Measurements from ENCODE around the gene RAB3C.
"Not testable (repeated sequence)": the region's sequence is repeated elsewhere in the genome, so short reads cannot be mapped to it uniquely, and the experiment has no call there.

Gene RAB3C

DNA sequence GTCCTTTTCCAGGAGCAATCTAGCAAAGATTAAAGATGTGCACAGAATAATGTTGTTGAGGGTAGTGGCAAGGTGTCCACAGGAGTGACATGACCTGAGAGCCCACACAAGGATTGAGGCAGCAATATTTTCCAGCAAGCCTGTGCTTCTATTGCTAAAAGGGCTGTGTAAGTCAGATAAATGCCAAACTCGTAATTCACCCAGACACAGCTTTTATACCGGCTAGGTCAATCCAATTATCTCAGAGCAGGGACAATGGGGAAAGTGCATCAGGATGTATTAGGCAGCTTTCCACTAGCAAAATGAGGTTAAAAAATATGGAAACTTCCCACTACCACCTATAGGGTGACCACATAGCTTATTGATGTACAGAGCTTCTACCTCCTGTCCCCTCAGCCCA is 34.8 kb upstream of the RAB3C start:
- DNase-seq (ENCODE audit: extremely low spot score) = no peak
- ChIA-PET POLR2A (no interaction called here), CTCF (no interaction called here)

DNA sequence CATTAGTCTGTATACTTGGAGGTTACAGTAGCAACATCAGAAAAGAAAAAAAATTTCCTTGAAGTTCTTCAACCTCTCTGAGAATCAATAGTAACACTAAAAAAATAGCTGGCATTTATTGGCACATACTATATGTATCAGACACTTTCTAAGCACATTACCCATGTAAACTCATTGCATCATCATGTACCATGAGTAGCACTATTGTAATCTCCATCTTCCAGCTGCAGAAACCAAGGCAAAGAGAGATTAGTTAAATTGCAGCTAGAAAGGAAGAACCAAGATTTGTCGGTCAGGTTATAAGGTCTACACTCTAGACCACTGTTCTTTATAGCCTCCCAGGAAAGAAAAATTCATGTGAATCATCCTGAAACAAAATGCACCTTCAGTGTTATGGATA is 31.4 kb upstream of the RAB3C start:
- DNase-seq (ENCODE audit: extremely low spot score) = no peak
- ChIA-PET CTCF (no interaction called here), POLR2A (no interaction called here)
- TF ChIP-seq FOXM1 (IDR thresholded peaks at IDR 0.05; ENCODE audit: borderline replicate concordance) (no peak), ELF4 (IDR thresholded peaks at IDR 0.05) (no peak), SP1 (IDR thresholded peaks at IDR 0.05) (no peak), ARNT (IDR thresholded peaks at IDR 0.05) (no peak), BHLHE40 (IDR thresholded peaks at IDR 0.05; ENCODE audit: borderline replicate concordance) (no peak), LEF1 (IDR thresholded peaks at IDR 0.05; ENCODE audit: borderline replicate concordance) (no peak), NFRKB (IDR thresholded peaks at IDR 0.05) (no peak), CTBP1 (IDR thresholded peaks at IDR 0.05; ENCODE audit: borderline replicate concordance) (no peak), SUZ12 (IDR thresholded peaks at IDR 0.05) (no peak), TARDBP (IDR thresholded peaks at IDR 0.05) (no peak), HDGF (IDR thresholded peaks at IDR 0.05; ENCODE audit: borderline replicate concordance) (no peak), ZNF384 (IDR thresholded peaks at IDR 0.05) (no peak), FOXK2 (IDR thresholded peaks at IDR 0.05) (no peak), L3MBTL2 (conservative IDR thresholded peaks at IDR 0.05) (no peak), FOXA1 (IDR thresholded peaks at IDR 0.05) (no peak)
- TF ChIP-seq, protein P1, sequence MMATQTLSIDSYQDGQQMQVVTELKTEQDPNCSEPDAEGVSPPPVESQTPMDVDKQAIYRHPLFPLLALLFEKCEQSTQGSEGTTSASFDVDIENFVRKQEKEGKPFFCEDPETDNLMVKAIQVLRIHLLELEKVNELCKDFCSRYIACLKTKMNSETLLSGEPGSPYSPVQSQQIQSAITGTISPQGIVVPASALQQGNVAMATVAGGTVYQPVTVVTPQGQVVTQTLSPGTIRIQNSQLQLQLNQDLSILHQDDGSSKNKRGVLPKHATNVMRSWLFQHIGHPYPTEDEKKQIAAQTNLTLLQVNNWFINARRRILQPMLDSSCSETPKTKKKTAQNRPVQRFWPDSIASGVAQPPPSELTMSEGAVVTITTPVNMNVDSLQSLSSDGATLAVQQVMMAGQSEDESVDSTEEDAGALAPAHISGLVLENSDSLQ (IDR thresholded peaks at IDR 0.05) = no peak

More for the DNA sequence above, 34.8 kb upstream of the RAB3C start:
- TF ChIP-seq ZNF384 (IDR thresholded peaks at IDR 0.05) = no peak
- no peak for TF ChIP-seq FOXA1 (IDR thresholded peaks at IDR 0.05)
- no peak for TF ChIP-seq BHLHE40 (IDR thresholded peaks at IDR 0.05; ENCODE audit: borderline replicate concordance)
- no peak for TF ChIP-seq CTBP1 (IDR thresholded peaks at IDR 0.05; ENCODE audit: borderline replicate concordance)

DNA sequence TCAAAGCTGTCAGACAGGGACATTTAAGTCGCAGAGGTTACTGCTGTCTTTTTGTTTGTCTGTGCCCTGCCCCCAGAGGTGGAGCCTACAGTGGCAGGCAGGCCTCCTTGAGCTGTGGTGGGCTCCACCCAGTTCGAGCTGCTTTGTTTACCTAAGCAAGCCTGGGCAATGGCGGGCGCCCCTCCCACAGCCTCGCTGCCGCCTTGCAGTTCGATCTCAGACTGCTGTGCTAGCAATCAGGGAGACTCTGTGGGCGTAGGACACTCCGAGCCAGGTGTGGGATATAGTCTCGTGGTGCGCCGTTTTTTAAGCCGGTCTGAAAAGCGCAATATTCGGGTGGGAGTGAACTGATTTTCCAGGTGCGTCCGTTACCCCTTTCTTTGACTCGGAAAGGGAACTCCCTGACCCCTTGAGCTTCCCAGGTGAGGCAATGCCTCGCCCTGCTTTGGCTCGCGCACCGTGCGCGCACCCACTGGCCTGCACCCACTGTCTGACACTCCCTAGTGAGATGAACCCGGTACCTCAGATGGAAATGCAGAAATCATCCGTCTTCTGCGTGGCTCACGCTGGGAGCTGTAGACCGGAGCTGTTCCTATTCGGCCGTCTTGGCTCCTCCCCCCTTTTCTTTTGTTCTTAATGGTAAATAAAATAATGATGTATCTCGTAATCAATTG is 25.1 kb upstream of the RAB3C start:
- POLR2A ChIA-PET; CTCF ChIA-PET; DNase-seq (ENCODE audit: extremely low spot score): not testable (repeated sequence)

DNA sequence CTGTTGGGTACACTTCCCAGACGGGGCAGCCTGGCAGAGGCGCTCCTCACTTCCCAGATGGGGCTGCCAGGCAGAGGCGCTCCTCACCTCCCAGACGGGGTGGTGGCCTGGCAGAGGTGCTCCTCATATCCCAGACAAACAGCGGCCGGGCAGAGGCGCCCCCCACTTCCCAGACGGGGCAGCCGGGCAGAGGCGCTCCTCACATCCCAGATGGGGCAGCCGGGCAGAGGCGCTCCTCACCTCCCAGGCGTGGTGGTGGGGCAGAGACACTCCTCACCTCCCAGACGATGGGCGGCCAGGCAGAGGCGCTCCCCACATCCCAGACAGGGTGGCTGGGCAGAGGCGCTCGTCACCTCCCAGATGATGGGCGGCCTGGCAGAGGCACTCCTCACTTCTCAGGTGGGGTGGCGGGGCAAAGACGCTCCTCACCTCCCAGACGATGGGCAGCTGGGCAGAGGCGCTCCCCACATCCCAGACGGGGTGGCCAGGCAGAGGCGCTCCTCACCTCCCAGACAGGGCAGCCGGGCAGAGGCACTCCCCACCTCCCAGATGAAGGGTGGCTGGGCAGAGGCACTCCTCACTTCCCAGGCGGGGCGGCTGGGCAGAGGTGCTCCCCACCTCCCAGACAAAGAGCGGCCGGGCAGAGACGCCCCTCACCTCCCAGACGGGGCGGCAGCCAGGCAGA is 19.7 kb upstream of the RAB3C start:
- DNase-seq (ENCODE audit: extremely low spot score); POLR2A ChIA-PET; CTCF ChIA-PET: not testable (repeated sequence)

DNA sequence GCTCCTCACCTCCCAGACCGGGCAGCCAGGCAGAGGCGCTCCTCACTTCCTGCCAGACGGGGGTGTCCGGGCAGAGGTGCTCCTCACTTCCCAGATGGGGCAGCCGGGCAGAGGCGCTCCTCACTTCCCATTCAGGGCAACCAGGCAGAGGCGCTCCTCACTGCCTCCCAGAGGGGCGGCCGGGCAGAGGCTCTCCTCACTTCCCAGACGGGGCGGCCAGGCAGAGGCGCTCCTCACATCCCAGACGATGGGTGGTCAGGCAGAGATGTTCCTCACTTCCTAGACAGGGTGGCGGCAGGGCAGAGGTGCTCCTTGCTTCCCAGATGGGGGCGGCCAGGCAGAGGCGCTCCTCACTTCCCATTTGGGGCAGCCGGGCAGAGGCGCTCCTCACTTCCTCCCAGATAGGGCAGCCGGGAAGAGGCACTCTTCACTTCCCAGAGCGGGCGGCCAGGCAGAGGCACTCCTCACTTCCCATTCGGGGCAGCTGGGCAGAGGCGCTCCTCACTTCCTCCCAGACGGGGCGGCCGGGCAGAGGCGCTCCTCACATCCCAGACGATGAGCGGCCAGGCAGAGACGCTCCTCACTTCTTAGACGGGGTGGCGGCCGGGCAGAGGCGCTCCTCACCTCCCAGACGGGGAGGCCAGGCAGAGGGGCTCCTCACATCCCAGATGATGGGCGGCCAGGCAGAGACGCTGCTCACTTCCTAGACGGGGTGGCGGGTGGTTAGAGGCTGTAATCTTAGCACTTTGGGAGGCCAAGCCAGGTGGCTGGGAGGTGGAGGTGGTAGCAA is 18.6 kb upstream of the RAB3C start:
- DNase-seq (ENCODE audit: extremely low spot score); CTCF ChIA-PET; POLR2A ChIA-PET: not testable (repeated sequence)

DNA sequence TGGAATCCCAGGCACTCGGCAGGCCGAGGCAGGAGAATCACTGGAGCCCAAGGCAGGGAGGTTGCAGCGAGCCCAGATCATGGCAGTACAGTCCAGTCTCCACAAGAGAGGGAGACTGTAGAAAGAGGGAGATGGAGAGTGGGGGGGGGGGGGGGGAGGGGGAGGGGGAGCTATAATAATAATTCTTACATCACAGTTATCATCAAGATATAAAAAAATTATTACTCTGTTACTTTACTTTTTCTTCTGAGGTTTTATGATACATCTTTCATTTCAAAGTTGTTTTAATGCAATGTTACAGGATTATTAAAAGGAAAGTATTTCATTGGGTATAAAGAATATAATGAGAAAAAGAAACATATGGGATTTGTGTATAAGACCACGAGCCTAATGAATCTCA is 17.8 kb upstream of the RAB3C start:
- CTCF ChIA-PET = no interaction called here
- POLR2A ChIA-PET = no interaction called here
- no peak for DNase-seq (ENCODE audit: extremely low spot score)

DNA sequence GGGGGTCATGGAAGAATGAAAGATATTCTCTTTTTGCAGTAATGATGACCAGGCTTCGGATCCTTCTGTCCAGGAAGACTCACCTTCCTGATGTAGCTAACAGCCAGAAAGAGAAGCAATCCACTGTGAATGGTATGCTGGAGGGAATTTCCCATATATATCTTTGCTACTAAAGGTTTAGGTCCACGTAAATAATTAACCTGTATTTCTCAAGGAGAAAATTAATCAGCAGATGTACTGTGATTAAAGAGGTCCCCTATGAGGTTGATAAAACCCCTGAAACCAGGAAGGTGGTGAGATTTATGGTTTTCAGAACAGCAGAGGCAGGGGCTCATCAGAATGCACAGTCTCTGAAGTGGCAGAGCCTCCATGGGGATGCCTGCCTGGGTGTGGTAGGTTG is 11.4 kb upstream of the RAB3C start:
- POLR2A ChIA-PET = no interaction called here
- no peak for TF ChIP-seq SP1 (IDR thresholded peaks at IDR 0.05)
- no peak for TF ChIP-seq L3MBTL2 (conservative IDR thresholded peaks at IDR 0.05)
- TF ChIP-seq LEF1 (IDR thresholded peaks at IDR 0.05; ENCODE audit: borderline replicate concordance) = no peak
- no peak for TF ChIP-seq BHLHE40 (IDR thresholded peaks at IDR 0.05; ENCODE audit: borderline replicate concordance)
- no peak for TF ChIP-seq CTBP1 (IDR thresholded peaks at IDR 0.05; ENCODE audit: borderline replicate concordance)
- TF ChIP-seq ZNF384 (IDR thresholded peaks at IDR 0.05) = no peak
- no peak for TF ChIP-seq FOXK2 (IDR thresholded peaks at IDR 0.05)
- TF ChIP-seq, protein P1 (IDR thresholded peaks at IDR 0.05) = no peak
- TF ChIP-seq ELF4 (IDR thresholded peaks at IDR 0.05) = no peak
- no peak for TF ChIP-seq FOXM1 (IDR thresholded peaks at IDR 0.05; ENCODE audit: borderline replicate concordance)
- no peak for TF ChIP-seq NFRKB (IDR thresholded peaks at IDR 0.05)
- TF ChIP-seq FOXA1 (IDR thresholded peaks at IDR 0.05) = no peak
- TF ChIP-seq ARNT (IDR thresholded peaks at IDR 0.05) = no peak
- no peak for TF ChIP-seq SUZ12 (IDR thresholded peaks at IDR 0.05)
- DNase-seq (ENCODE audit: extremely low spot score) = no peak
- CTCF ChIA-PET = no interaction called here

More for the DNA sequence above, 17.8 kb upstream of the RAB3C start:
- TF ChIP-seq ELF4 (IDR thresholded peaks at IDR 0.05) (no peak), SUZ12 (IDR thresholded peaks at IDR 0.05) (no peak), FOXM1 (IDR thresholded peaks at IDR 0.05; ENCODE audit: borderline replicate concordance) (no peak), NFRKB (IDR thresholded peaks at IDR 0.05) (no peak), FOXA1 (IDR thresholded peaks at IDR 0.05) (no peak), CTBP1 (IDR thresholded peaks at IDR 0.05; ENCODE audit: borderline replicate concordance) (no peak), BHLHE40 (IDR thresholded peaks at IDR 0.05; ENCODE audit: borderline replicate concordance) (no peak), HDGF (IDR thresholded peaks at IDR 0.05; ENCODE audit: borderline replicate concordance) (no peak), FOXK2 (IDR thresholded peaks at IDR 0.05) (no peak), ARNT (IDR thresholded peaks at IDR 0.05) (no peak), LEF1 (IDR thresholded peaks at IDR 0.05; ENCODE audit: borderline replicate concordance) (no peak), ZNF384 (IDR thresholded peaks at IDR 0.05) (no peak), L3MBTL2 (conservative IDR thresholded peaks at IDR 0.05) (no peak)
- TF ChIP-seq, protein P1 (IDR thresholded peaks at IDR 0.05) = no peak

DNA sequence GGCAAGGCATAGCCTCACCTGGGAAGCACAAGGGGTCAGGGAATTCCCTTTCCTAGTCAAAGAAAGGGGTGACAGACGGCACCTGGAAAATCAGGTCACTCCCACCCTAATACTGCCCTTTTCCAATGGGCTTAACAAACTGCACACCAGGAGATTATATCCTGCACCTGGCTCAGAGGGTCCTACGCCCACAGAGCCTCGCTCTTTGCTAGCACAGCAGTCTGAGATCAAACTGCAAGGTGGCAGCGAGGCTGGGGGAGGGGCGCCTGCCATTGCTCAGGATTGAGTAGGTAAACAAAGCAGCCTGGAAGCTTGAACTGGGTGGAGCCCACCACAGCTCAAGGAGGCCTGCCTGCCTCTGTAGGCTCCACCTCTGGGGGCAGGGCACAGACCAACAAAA is 9.9 kb upstream of the RAB3C start:
- POLR2A ChIA-PET; CTCF ChIA-PET; DNase-seq (ENCODE audit: extremely low spot score): not testable (repeated sequence)

All from HEK293T (cell line).